ENCODE measurements around the gene PTPRD.

- no peak for TF ChIP-seq ATF3 (CRISPR knock-in tag; conservative IDR thresholded peaks at IDR 0.05)
- TF ChIP-seq CTCF (IDR thresholded peaks at IDR 0.05) = no peak
- no peak for TF ChIP-seq USF2 (CRISPR knock-in tag; IDR thresholded peaks at IDR 0.05)
Observed at GRCh38 chr9:8826281-8826680, 1786.5 kb downstream of the PTPRD start.
